HG03103 (cell line): ENCODE results near the gene CCNJL.
"Not testable (repeated sequence)": the region's sequence is repeated elsewhere in the genome, so short reads cannot be mapped to it uniquely, and the experiment has no call there.

ENCODE experiments used
- ATAC-seq: cut with Tn5 transposase; IDR thresholded peaks from one replicate; pipeline ENCODE4 v1.9.1; 2021; ENCODE audit warnings: low read depth; ENCODE audit not compliant: unreplicated experiment

Gene CCNJL

DNA sequence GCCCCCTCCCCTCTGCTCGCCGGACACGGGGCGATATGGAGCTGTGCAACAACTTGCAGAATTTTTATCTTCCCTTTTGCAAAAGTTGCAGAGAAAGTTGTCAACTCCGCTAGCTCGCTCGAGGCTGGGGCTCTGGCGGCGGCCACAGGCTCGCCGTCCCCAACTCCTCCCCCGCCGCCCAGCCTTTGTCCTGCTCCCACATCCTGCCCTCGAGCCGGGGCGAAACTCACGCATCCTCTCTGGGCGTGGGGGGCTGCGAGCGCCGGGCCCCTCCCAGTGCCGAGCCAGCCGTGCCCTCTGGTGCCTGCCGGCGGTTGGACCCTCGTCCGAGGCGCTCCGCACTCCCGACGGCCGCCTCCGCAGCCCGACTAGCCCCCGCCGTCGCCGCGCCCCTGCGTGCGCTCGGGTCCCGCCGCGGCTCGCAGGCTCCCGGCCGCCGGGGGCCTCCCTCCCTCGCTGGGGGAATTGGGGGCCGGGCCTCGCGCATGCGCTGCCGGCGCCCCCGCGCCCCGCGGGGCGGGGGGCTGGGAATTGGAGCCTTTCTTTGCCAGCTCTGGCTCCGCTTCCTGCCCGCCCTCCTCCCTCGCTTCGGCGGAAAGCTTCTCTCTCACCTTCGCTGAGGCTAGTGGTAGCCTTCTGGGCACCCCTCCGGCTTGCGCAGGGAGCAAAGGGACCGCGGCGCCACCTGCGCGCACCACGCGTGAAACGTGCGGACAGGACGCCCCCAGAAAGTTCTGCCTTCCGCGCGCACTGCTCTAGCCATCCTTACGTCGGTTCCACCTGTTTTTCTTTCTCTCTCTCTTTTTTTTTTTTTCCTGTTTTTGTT is at the start of gene CCNJL:
Gene CCNJL, minus strand, starts transcription at position 431 of the 826 bp plus-strand sequence. CDS start 641 bp downstream, outside the sequence.
- ATAC-seq, result no peak

DNA sequence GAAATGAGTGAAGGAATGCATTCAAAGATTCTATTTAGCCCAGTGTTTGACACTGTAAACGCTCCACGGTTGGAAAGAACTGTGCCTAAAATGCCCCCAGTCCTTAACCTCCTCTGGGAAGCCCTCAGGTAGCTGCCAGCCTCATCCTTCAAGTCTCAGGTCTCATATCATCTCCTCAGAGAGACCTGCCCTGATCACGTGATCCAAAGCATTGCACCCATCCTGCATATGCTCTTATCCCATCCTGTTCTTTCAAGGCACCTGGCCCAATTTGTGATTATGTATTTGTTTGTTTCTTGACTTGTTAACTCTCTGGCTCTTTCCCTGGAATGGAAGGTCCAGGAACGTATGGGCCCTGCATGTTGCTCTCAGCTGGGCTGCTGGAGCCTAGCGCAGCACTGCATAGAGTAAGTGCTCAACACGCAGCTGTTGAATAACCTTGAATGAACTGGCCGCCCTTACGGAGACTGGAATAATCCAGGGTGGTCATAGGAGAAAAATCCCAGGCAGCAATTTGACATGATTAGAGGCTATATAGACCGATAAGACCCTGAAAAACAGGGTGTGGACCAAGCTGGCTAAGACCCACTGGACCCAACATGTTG is 49.4 kb upstream of the CCNJL start:
- no peak for ATAC-seq

- no peak for ATAC-seq
These were observed 47.9 kb upstream of the CCNJL start for GRCh38 chr5:160360310-160360709.

DNA sequence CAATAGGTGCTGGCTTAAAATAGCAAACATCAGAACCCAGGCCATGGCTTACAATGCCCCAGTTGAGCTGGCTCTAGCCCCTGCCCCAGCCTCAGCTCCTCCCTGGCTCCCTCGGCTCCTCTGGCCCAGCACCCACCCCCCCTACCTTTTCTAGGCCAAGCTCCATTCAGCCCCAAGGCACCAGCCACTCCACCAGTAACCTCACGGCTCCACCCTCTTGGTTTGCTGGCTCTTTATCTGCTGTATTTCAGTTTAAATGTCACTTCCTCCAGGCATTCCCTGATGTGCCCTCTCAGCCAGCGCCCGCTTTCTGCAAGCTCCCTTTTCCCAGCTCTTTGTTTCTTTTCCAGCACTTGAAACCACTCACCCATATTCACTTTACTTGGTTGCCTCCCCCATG is 47.5 kb upstream of the CCNJL start:
- no peak for ATAC-seq

GRCh38 chr5:160359242-160359641 is 46.9 kb upstream of the CCNJL start:
- ATAC-seq, result no peak

DNA sequence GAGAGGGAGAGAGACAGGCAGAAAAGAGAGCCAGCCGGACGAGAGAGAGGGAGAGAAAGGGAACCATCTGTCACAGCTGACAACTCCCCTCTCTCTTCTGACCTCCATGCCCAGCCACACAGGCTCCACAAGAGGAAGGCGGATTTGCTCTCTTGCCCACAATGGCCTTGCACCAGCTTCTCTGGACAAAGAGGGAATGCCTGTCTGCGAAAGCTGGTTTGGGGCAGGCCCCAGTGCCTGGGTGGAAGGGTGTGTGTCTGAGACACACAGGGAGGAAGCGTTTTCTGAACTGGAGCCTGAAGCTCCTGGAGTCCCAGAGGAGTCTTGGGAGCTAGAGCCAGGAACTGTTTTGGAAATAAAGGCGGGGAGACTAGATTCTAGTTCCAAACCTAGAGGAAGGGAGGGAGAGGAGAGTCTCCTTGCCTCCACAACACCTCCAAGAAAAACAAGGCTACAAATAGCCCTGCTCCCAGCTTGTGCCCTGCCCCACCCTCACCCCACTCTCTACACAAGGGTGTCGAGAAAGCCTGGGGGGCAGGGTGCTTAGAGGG is 45.6 kb upstream of the CCNJL start:
- ATAC-seq, result no peak

DNA sequence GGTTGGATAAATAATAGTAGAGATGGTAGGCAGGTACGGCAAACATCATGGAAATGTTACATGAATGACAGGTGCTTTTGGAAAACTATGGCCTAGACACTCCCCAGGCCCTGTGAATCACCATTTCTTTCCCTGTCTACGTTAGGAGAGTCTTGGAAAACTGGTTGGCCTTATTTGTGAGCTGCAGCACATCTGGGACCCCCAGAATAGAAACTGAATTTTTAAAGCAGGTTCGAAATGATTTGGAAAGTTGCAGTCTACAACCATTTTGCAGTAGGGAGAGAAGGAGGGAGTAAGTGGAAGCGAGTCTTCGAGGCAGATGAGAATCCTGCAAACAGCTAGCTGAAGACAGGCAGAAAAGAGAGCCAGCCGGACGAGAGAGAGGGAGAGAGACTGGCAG is 45.0 kb upstream of the CCNJL start:
- no peak for ATAC-seq

- no peak for ATAC-seq
These were observed 44.4 kb upstream of the CCNJL start for GRCh38 chr5:160356550-160357347.

- ATAC-seq, result no peak
These were observed 42.3 kb upstream of the CCNJL start for GRCh38 chr5:160354666-160355065.

DNA sequence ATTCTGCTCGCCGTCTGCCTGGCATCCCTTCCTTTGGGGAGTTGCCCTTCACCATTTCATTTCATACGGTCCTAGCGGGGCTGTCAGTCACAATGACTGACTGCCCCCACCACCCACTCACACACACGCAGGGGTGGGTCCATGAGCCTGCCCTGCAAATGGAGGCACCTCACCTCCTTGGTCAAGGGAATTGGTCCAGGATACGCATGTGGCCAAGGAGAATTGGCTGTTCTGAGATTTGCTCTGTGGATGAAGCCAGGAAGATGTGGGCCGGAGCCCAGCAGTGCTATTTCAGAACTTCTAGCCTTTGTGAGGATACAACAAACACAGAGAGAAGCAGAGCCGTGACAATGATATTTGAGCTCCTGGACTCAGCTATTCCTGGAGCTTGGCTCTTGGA is 41.0 kb upstream of the CCNJL start:
- ATAC-seq, result no peak

DNA sequence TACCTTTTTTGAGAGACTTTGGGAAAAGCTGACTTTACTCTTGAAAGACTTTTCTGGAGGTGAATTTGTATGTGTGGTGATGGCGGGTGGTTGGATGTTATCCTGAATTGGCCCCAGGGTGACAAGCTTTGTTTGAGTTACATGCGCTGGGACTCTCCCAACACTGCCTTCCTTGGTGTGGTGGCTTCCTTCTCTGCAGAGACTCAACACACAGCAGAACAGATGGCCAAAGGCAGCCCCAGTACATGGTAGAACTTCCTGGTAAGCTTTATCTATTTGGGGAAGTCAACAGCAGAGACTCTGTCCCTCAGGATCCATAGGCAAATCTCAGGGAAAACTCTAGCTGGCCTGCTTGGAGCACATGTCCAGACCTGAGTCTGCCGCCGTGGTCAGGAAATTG is 39.9 kb upstream of the CCNJL start:
- no peak for ATAC-seq

- no peak for ATAC-seq
These were observed 37.6 kb upstream of the CCNJL start for GRCh38 chr5:160349935-160350303.

- ATAC-seq, result no peak
These were observed 37.0 kb upstream of the CCNJL start for GRCh38 chr5:160349249-160349934.

- ATAC-seq, result no peak
These were observed 35.7 kb upstream of the CCNJL start for GRCh38 chr5:160348080-160348479.

DNA sequence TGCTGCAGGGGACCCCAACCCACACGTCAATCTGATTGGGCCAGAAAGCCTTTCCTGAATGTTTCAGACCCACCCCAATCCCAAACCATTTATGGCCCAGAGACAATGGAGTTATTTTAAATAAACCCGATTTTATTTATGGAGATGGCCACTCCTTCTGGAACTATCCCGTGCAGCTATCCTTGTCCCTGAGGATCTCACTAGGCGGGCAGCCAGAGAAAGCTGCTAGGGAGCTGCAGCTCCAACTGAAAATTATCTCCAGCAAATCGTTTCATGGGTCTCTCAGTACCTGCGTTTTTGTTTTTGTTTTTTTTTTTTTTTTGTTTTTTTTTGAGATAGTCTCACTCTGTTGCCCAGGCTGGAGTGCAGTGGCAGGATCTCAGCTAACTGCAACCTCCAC is 35.1 kb upstream of the CCNJL start:
- no peak for ATAC-seq

- ATAC-seq, result no peak
These were observed 30.1 kb upstream of the CCNJL start for GRCh38 chr5:160342413-160342941.

DNA sequence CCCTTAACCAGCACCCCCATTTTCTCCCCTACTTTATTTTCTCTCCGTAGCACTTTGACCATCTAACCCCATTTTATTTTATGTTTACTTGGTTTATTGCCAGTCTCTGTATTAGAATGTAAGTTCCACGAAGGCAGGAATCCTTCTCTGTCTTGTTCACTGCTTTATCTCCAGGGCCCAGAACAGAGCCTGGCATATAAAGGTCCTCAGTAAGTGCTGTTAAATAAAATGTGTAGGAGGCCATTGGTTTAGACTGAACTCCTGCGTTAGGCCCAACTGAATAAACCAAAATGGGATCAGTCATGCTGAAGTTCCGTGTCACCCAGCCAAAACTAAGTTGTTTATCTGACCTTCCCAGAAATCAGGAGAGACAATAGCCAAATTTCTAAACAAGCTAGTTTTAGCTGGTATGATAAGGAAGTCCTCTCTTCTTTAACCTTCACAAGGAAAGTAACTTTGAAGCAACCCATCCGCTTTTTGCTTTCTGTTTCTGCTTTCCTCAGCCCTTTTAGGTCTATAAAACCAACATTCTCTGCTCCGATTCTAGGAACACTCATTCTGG is 29.0 kb upstream of the CCNJL start:
- ATAC-seq, result no peak

- ATAC-seq, result not testable (repeated sequence)
These were observed 28.1 kb upstream of the CCNJL start for GRCh38 chr5:160340513-160340912.

DNA sequence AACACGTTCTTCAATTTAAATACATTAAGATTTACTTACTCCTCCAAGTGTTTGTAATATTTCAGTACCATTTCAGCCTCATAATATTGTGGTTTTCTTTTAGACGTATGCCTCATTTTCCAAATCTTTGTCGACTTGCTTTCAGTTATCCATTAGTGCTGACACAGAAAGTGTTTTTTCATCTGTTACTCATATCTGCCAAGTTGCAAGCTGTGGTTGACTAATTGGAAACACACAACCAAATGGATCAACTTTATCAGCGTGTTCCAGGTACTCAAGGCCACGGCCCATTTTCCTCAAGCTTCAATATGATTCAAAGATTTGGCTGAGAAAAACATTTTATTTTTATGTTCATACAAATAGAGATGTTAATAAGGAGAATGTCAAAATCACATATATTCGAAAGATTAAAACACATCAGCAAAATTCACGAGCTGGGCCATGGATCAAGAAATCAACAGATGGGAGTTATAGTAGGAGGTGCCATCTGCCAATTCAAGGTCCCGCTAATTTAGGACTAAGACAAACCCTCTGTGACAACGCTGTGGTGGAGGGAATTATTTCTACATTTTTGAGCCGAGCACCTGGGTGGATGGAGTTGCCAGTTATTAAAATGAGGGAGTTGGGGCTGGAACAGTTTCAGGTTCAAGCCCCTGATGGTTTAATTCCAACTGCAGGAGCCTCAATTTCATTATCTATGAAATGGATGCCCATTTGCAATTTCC is 27.2 kb upstream of the CCNJL start:
- no peak for ATAC-seq
